ENCODE data around the gene MAJIN. TPM values are rescaled to one million over a fixed set of nuclear protein-coding genes. Genes with fewer than 3 reads are reported as not detected.

Gene MAJIN
- total and polyA plus RNA-seq, 9 donors, result not detected

DNA sequence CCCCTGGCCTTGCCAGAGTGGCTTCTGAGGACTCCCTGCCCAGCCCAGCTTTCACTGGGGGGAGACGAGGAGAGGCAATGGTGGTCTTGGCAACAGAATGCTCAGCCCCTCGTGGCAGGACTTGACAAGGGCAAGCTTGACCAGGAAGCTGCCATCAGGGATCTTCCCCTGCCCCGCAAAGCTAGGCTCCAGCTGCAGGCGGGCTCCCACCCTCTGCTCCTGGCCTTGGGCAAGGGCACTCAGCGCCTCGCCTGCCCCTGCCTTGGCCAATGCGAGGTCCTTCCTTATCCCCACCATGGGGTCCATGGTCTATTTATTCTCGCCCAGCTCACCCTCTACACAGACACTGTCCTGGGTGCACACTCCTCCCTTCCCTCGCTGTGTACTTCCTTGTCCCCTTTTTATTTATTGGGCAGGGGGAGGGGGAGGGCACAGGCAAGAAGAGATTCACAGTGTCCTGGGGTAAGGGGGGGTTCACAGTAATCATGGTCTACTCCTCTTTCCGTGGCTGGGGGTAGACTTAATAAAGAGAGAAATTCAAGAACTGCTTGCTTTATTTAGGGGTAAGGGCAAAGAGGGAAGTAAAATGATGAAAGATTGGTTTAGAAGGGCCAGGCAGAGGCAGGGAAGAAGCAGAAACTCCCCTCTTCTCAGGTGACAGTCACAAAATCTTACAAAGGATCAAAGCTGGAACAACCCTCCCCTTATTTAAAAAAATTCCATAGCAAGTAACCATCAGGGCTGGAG, 37.8 kb downstream of the MAJIN start:
- 85% methylated on average over 6 of the region's 10 CpGs for WGBS (ENCODE audit: insufficient coverage)
- DNase-seq, result no peak
- Histone ChIP-seq H3K36me3 (ENCODE audit: control insufficient read depth, insufficient read depth, low read length) (peaks cover 53% of the 10 kb centered on the region), H3K27ac (ENCODE audit: low read length) (no peak overlapping the region), H3K4me3 (ENCODE audit: low read length) (no peak overlapping the region), H3K9me3 (replicated peaks; ENCODE audit: control insufficient read depth, low read depth, low read length) (no peaks in the 10 kb centered on the region), H3K4me1 (ENCODE audit: control insufficient read depth, insufficient read depth, low read length) (peaks cover 8% of the 10 kb centered on the region), H3K27me3 (ENCODE audit: control insufficient read depth, insufficient read depth, low read length) (peaks cover 3% of the 10 kb centered on the region)

DNA sequence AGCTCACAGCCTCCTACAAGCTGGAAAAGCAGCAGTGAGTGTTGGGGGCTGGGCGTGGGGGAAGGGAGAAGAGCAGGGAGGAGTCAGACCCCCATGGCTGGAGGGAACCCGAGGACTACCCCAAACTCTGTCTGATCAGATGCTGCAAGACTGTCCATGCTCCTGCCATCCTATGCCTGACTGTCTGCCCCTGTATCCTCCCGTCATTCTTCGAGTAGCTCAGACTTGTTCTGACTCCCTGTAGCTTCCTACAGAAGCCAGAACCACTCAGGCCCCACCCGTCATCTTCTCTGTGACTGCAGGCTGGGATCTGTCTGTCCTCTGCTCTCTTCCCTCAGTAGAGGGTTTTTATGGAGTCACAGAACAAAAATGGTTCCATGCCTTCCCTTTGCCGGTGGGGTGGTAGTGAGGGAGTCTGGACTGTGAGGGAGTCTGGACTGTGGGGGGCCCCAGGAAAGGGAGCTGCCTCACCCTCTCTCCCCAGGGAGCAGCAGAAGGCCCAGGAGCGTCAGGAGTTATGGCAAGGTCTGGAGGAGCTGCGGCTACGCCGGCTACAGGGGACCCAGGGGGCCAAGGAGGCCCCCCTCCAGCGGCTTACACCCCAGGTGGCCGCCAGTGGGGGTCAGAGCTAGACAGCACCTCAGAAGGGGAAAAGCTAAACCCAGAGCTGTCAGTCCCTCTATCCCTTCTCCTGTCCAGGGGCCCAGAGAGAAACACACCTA, 38.5 kb downstream of the MAJIN start:
- Histone ChIP-seq H3K4me3 (ENCODE audit: low read length) (no peak overlapping the region), H3K4me1 (ENCODE audit: control insufficient read depth, insufficient read depth, low read length) (peaks cover 8% of the 10 kb centered on the region), H3K9me3 (replicated peaks; ENCODE audit: control insufficient read depth, low read depth, low read length) (no peaks in the 10 kb centered on the region), H3K27me3 (ENCODE audit: control insufficient read depth, insufficient read depth, low read length) (peaks cover 3% of the 10 kb centered on the region), H3K36me3 (ENCODE audit: control insufficient read depth, insufficient read depth, low read length) (peaks cover 57% of the 10 kb centered on the region), H3K27ac (ENCODE audit: low read length) (no peak overlapping the region)
- 67% methylated on average over 7 of the region's 12 CpGs for WGBS (ENCODE audit: insufficient coverage)
- no peak for DNase-seq

DNA sequence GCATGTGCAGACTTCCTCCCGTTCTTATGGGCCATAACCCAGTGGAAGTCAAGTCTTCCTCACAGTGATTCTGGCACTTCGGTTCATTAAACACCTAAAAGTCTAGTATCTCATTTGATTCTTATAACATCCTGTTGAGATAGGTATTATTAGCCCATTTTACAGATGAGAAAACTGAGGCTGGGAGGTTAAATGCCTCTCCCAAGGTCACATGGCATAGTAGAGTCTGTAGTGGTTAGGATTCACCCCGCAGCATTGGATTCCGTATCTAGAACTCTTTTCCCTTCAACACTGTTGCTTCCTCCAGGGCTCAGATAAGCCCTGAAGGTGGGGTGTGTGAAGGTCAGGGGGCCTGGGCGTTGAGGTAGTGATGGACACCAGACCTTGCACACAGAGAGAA, 39.6 kb downstream of the MAJIN start:
- no peak overlapping the region for H3K4me3 ChIP-seq (ENCODE audit: low read length)
- H3K36me3 ChIP-seq (ENCODE audit: control insufficient read depth, insufficient read depth, low read length), result peaks cover 66% of the 10 kb centered on the region
- peaks cover 1% of the 10 kb centered on the region for H3K27me3 ChIP-seq (ENCODE audit: control insufficient read depth, insufficient read depth, low read length)
- DNase-seq, result no peak
- no peak overlapping the region for H3K27ac ChIP-seq (ENCODE audit: low read length)
- 82% methylated on average over 2 of the region's 5 CpGs for WGBS (ENCODE audit: insufficient coverage)
- peaks cover 8% of the 10 kb centered on the region for H3K4me1 ChIP-seq (ENCODE audit: control insufficient read depth, insufficient read depth, low read length)
- no peaks in the 10 kb centered on the region for H3K9me3 ChIP-seq (replicated peaks; ENCODE audit: control insufficient read depth, low read depth, low read length)

DNA sequence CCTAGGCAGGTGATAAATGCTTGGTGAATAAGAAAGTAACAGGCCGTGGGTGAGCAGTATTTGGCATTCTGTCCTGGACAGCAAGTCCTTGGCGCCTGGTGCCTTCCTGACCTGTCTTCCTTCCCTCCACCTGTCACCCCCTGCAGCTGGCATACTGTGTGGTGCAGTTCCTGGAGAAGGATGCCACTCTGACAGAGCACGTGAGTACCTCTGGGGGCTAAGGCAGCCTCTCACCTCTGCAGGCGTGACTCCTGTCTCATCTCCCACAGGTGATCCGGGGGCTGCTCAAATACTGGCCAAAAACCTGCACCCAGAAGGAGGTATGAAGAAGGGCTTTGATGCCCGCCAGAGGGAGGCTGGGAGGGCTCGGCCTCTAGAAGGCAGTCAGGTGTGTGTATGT, 40.6 kb downstream of the MAJIN start:
- H3K9me3 ChIP-seq (replicated peaks; ENCODE audit: control insufficient read depth, low read depth, low read length), result no peaks in the 10 kb centered on the region
- no CpG with 5 or more reads among the region's 7 CpGs for WGBS (ENCODE audit: insufficient coverage)
- peaks cover 8% of the 10 kb centered on the region for H3K4me1 ChIP-seq (ENCODE audit: control insufficient read depth, insufficient read depth, low read length)
- peaks cover 72% of the 10 kb centered on the region for H3K36me3 ChIP-seq (ENCODE audit: control insufficient read depth, insufficient read depth, low read length)
- H3K27me3 ChIP-seq (ENCODE audit: control insufficient read depth, insufficient read depth, low read length), result no peaks in the 10 kb centered on the region
- H3K4me3 ChIP-seq (ENCODE audit: low read length), result no peak overlapping the region
- no peak for DNase-seq
- no peak overlapping the region for H3K27ac ChIP-seq (ENCODE audit: low read length)

- Histone ChIP-seq H3K4me1 (ENCODE audit: control insufficient read depth, insufficient read depth, low read length) (peaks cover 10% of the 10 kb centered on the region), H3K36me3 (ENCODE audit: control insufficient read depth, insufficient read depth, low read length) (peaks cover 72% of the 10 kb centered on the region), H3K27ac (ENCODE audit: low read length) (no peak overlapping the region), H3K27me3 (ENCODE audit: control insufficient read depth, insufficient read depth, low read length) (no peaks in the 10 kb centered on the region), H3K9me3 (replicated peaks; ENCODE audit: control insufficient read depth, low read depth, low read length) (no peaks in the 10 kb centered on the region), H3K4me3 (ENCODE audit: low read length) (no peak overlapping the region)
- WGBS (ENCODE audit: insufficient coverage), result 95% methylated on average over 5 of the region's 6 CpGs
- no peak for DNase-seq
Observed at GRCh38 chr11:64930340-64930739, 41.6 kb downstream of the MAJIN start.

DNA sequence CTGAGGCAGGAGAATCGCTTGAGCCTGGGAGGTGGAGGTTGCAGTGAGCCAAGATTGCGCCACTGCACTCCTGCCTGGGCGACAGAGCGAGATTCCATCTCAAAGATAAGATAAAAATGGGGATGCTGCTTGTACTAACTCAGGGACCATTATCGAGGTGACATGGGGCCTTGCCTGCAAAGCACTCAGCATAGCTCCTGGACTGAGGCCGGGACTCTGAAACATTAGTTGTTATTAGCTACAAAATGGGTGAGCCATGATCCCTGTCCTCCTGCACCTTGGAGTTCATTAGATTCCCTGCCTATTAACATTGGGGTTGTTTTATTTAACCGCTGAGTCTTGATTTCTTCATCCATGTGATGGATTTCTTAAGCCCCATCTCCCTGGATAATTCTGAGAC, 42.3 kb downstream of the MAJIN start:
- no peaks in the 10 kb centered on the region for H3K27me3 ChIP-seq (ENCODE audit: control insufficient read depth, insufficient read depth, low read length)
- no peak overlapping the region for H3K27ac ChIP-seq (ENCODE audit: low read length)
- 98% methylated on average over 5 of the region's 7 CpGs for WGBS (ENCODE audit: insufficient coverage)
- peaks cover 70% of the 10 kb centered on the region for H3K36me3 ChIP-seq (ENCODE audit: control insufficient read depth, insufficient read depth, low read length)
- no peaks in the 10 kb centered on the region for H3K9me3 ChIP-seq (replicated peaks; ENCODE audit: control insufficient read depth, low read depth, low read length)
- DNase-seq, result no peak
- H3K4me3 ChIP-seq (ENCODE audit: low read length), result no peak overlapping the region
- peaks cover 14% of the 10 kb centered on the region for H3K4me1 ChIP-seq (ENCODE audit: control insufficient read depth, insufficient read depth, low read length)

- WGBS (ENCODE audit: insufficient coverage), result no CpG with 5 or more reads among the region's 2 CpGs
- Histone ChIP-seq H3K4me1 (ENCODE audit: control insufficient read depth, insufficient read depth, low read length) (peaks cover 18% of the 10 kb centered on the region), H3K27me3 (ENCODE audit: control insufficient read depth, insufficient read depth, low read length) (no peaks in the 10 kb centered on the region), H3K27ac (ENCODE audit: low read length) (no peak overlapping the region), H3K4me3 (ENCODE audit: low read length) (no peak overlapping the region), H3K9me3 (replicated peaks; ENCODE audit: control insufficient read depth, low read depth, low read length) (no peaks in the 10 kb centered on the region), H3K36me3 (ENCODE audit: control insufficient read depth, insufficient read depth, low read length) (peaks cover 63% of the 10 kb centered on the region)
- no peak for DNase-seq
Observed at GRCh38 chr11:64928957-64929356, 43.0 kb downstream of the MAJIN start.

DNA sequence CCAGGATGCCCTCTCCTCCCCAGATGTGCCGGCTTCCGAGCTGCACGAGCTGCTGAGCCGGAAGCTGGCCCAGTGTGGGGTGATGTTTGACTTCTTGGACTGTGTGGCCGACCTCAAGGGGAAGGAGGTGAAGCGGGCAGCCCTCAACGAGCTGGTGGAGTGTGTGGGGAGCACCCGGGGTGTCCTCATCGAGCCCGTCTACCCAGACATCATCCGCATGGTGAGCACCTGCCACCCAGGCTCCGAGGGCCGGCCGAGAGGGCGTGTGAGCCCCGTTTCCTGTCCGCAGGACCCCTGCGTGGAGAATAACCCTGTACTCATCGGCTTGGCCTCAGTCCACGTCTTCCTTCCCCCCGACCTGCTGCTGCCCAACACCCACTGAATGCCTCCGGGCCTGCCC, 45.2 kb downstream of the MAJIN start:
- Histone ChIP-seq H3K27me3 (ENCODE audit: control insufficient read depth, insufficient read depth, low read length) (no peaks in the 10 kb centered on the region), H3K27ac (ENCODE audit: low read length) (no peak overlapping the region), H3K36me3 (ENCODE audit: control insufficient read depth, insufficient read depth, low read length) (peaks cover 40% of the 10 kb centered on the region), H3K9me3 (replicated peaks; ENCODE audit: control insufficient read depth, low read depth, low read length) (no peaks in the 10 kb centered on the region), H3K4me3 (ENCODE audit: low read length) (no peak overlapping the region), H3K4me1 (ENCODE audit: control insufficient read depth, insufficient read depth, low read length) (peaks cover 25% of the 10 kb centered on the region)
- 71% methylated on average over 20 of the region's 22 CpGs for WGBS (ENCODE audit: insufficient coverage)
- DNase-seq, result no peak

DNA sequence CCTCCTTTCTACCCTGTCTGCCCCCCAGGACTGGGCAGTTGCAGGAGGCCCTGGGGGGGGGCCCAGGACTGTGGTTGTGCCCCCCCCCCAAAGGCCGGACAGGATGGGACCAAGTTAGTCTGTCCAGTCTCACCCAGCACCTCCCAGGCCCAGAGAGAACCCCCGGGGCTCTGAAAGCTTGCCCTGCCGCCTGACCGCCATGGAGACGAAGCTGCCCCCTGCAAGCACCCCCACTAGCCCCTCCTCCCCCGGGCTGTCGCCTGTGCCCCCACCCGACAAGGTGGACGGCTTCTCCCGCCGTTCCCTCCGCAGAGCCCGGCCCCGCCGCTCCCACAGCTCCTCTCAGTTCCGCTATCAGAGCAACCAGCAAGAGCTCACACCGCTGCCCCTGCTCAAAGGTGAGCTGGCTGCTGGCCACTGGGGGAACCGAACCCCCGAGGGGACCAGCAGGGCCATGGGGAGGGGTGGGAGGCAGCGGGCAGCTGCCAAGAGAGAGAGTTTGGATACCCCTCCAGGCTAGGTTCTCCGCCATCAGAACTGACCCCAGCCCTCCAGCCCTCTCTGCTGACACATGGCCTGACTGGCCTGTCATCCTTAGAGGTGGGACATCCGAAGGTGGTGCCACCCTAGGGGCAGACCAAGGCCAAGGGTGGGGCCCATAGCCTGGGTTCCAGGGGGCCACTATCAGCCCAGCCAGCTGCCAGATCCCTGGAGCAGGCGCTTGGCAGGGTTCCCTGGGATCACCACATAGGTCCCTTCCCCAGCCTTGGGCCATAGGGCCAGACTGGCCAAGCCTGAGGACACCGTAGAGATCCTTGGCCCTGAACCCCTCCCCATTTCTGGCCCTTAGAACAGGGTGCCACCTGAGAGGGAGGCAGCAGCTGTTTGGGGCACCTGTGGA, 46.1 kb downstream of the MAJIN start:
- no peak for DNase-seq
- H3K36me3 ChIP-seq (ENCODE audit: control insufficient read depth, insufficient read depth, low read length), result peaks cover 31% of the 10 kb centered on the region
- peak overlapping the region; percentile 83 for H3K4me3 ChIP-seq (ENCODE audit: low read length)
- peaks cover 25% of the 10 kb centered on the region for H3K4me1 ChIP-seq (ENCODE audit: control insufficient read depth, insufficient read depth, low read length)
- no peaks in the 10 kb centered on the region for H3K9me3 ChIP-seq (replicated peaks; ENCODE audit: control insufficient read depth, low read depth, low read length)
- H3K27ac ChIP-seq (ENCODE audit: low read length), result no peak overlapping the region
- H3K27me3 ChIP-seq (ENCODE audit: control insufficient read depth, insufficient read depth, low read length), result no peaks in the 10 kb centered on the region
- WGBS (ENCODE audit: insufficient coverage), result 44% methylated on average over 18 of the region's 24 CpGs

GRCh38 chr11:64924910-64925284, 47.0 kb downstream of the MAJIN start:
- Histone ChIP-seq H3K36me3 (ENCODE audit: control insufficient read depth, insufficient read depth, low read length) (peaks cover 22% of the 10 kb centered on the region), H3K4me3 (ENCODE audit: low read length) (peak overlapping the region; percentile 83), H3K27ac (ENCODE audit: low read length) (peak overlapping the region; percentile 96), H3K27me3 (ENCODE audit: control insufficient read depth, insufficient read depth, low read length) (no peaks in the 10 kb centered on the region), H3K4me1 (ENCODE audit: control insufficient read depth, insufficient read depth, low read length) (peaks cover 30% of the 10 kb centered on the region), H3K9me3 (replicated peaks; ENCODE audit: control insufficient read depth, low read depth, low read length) (no peaks in the 10 kb centered on the region)
- peak; percentile 45 for DNase-seq
- 0% methylated on average over 13 of the region's 24 CpGs for WGBS (ENCODE audit: insufficient coverage)

Measured in muscle of leg (tissue), 11 donors.